ENCODE measurements around the gene SORCS1. TPM values are rescaled to one million over a fixed set of nuclear protein-coding genes. Genes with fewer than 3 reads are reported as not detected.

Gene SORCS1
- total RNA-seq, result 0.12 TPM

DNA sequence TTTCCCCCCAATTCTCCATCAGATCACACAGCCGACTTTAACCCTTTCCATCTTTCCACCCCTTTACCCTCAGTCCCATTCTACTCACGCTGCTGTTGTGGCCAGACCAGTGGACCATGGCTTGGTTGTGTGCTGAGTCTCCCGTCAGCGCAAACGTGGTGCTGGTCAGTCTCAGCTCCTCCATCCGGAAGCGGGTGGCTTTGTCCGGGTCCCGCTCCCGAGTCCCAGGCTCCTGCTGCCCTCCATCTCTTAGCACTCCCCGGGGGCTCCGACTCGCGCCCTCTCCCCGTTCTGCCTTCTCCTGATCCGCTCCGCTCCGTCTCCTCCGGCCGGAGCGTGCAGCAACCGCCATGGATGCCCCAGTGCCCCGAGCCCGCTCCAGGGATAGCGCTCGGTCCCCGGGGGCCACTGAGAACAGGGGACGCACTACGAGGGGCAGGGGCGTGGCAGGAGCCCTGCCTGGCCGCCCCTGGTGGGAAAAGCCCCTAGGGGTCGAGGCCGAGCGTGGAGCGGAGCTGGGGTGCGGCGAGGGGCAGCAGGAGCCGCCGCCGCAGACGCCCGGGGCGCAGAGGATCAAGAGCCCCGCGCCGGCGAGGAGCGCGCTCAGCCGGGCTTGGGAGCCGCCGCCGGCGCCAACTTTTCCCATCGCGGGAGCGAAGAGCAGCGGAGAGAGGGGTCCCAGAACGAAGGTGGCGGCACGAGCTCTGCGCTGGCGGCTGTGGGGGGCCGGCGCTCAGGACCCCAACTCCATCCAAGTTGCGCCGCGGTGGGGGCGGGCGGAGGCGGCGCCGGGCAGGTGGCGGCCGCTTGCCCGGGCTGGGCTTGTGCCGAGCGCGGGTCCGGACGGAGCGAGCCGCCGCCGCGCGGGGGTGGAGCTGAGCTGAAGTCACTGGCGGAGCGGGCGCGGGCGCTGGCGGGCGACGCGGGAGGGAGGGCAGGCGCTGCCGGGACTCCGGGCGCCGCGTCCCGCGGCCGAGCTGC, at the start of gene SORCS1:
Gene SORCS1 (minus strand): TSS at position 826 of the 981 bp plus-strand sequence.
- ATAC-seq, result no peak

DNA sequence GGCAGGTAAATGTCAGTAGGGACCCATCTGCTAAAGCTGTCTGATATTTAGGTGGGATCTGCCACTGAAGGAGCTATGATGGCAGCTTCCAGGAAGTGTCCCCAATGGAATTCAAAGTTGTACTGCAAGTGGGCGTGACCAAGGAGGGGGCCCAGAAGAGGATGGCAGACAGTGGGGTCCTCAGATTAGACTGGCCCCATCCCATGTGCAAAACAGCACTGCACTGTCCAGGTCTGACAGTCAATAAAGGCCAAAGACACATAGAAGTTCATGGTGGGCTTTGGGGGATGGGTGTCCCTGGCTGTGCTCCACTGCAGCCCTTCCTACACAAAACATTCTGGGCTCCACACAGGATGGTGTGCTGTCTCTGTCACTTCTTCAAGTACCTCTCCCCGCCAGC, 49.8 kb upstream of the SORCS1 start:
- ATAC-seq, result no peak

DNA sequence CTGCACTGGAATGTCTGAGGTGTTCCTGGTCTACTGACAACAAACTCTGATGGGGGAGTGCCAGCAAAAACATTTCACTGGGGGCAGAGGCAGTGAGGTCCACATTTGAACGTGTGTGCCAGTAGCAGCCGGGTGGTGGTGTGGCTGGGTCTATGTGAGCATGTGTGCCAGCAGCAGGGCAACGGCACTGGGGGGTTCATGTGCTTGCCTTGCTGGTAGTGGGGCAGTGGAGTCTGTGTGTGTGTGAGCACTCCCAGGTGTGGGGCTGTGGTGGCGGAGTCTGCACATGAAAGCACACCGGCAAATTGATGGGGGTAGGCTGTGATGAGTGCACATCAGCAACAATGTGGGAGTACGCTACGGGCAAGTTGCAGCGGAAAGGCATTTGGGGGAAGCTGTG, 49.4 kb upstream of the SORCS1 start:
- no peak for ATAC-seq

DNA sequence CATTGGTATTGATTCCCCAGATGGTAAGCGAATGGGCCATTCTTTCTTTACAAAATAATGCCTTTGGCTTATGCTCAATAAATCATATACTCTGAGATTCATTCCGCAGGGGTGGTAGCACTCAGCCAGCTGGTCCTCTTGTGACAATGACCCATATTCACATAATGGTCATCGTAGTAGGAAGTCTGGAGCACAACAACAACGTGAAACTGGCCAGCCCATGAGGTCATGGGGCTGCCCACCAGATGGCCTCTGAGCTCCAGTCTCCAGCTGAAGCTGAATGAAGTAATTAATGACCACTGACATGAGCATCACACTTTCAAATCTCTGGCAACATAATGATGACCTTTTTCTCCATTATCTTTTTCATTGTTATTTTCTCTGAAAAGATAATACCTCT, 42.3 kb upstream of the SORCS1 start:
- ATAC-seq, result no peak

DNA sequence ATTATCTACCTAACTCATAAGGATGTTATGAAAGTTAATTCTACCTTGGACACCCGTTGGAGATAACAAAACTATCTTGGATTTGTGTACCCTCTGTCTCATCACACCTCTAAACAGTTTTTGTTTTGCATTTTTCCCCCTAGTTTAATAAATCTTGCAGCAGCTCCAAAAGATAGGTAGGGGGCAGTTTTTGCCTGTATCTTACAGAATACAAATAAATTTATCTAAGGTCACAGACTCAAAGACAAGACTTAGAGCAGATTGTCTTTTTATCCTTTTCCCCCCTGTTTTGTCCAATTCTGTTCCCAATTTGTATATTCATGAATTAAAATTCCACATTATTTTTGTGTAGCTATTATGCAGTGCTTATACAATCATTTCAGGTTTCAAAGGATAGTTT, 5.0 kb upstream of the SORCS1 start:
- no peak for ATAC-seq

DNA sequence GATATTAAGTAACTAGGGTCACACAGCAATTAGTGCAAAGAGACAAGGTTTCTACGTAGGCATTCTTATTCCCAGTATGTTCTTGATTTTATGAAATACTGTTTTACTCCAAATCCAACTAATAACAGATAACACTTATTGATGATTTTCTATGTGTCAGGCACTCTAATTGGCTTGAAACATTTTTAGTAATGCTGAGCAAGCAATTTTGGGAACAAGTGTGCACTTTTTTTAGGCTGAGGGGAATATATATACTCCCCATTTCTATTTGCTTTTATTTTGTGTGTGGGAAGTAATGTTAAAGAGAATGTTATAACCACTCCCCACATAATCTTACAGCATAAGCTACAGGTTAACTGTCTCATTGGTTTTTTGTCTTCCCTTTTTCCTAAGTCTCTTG, 4.2 kb upstream of the SORCS1 start:
- no peak for ATAC-seq

DNA sequence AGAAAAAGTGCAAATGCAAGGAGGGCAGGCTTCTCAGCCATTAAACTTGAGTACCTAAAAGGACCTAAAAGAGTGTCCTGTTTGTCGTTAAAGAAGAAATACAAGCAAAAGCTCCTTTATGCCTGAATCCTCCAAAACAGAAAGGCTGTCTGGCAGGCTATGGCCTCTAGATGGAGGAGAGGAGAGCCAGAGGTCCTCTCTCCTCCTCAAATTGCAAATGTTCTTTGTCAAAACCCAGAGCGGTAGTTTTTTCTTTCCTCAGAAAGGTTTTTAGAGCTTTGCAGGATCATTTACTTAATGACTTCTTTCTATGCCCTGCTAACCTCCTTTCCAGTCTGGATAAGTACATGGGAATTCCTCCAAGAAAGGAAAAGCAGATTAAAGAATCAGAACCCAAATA, 1.9 kb upstream of the SORCS1 start:
- ATAC-seq, result no peak

DNA sequence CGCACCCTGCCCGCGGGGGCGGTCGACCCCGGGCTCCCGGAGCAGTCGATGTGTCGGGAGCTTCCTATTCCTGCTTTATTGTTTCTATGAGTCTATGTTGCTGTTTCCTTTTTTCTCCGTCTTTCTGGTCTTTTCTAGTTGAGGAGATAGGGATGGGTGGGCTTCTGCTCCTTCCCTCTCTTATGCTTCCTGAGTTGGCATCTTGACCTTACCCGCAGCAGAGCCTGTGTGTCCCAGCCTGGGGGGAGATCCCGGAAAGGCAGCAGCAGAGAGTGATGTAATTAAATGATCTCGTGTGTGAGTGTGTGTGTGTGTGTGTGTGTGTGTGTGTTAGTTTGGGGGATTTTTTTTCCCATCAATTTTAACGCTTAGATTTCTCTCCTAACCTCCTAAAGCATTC, 486 bp upstream of the SORCS1 start:
- ATAC-seq, result no peak

DNA sequence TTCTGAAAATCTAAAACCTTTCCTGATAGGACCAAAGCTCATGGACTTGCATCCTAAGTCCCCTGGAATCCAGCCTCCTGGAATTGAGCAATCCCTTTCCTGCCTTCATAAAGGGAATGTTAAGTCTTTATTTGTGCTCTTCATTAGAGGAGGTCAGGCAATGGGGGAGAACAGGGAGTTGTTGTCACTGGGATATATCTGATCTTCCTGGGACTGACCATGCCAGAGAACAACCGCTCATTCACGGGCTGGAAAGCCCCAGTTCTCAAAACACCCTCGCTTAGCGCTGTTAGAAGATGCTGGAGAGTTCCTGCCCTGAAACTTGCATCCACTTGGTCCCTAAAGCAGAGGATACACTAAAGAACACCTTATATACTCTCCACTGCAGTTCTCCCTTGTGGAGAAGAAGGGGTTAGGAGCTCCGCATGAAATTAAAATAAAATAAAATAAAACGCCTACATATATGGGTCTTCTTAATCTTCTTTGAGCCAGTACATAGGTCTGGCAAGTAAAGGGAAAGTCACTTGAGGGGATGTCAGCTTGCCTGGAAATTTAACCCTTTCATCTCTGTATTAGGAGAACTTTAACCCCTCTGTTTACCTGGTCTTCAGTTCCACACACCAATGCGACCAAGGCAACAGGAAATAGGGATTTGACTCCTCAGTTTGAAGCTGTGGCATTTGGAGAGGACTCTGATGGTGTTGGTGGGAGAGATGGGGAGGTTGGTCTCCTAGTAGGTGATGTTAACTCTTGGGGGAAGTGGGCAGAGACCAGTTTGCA, 1.2 kb downstream of the SORCS1 start:
- ATAC-seq, result no peak

DNA sequence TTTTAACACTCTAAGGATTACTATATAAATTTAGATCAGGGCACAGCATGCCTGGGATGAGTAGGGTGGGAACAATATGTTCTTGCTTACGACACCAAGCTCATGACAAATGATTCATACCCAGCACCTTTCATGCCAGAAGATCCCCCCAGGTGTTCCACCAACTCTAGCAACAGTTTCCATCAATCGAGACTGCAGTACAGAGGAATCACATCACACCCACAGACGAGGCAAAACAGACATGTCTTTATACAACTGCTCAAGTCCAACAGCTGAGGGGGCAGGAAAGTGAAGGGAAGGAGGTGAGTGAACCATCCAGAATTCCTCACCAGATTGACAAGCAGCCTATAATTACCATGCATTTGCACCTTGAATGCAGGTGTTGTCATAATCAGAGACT, 3.6 kb downstream of the SORCS1 start:
- ATAC-seq, result no peak

DNA sequence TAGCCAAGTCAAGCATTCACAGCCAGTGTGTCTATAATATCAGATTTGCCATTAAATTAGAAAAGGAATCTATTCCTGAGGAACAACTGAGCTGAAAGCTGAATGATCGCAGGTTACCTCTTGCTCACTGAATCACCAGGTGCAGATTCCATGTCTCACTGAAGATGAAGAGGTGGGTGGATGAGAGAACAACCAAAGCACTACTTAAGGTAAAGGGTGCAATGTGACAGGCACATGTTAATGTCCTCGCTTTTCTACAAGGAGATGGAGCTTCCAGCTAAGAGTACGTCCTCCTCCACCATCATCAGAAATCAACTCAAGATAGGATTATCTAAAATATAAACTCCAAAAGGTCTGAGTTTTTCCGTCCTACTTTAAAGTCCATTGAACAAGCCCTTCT, 4.6 kb downstream of the SORCS1 start:
- ATAC-seq, result no peak

DNA sequence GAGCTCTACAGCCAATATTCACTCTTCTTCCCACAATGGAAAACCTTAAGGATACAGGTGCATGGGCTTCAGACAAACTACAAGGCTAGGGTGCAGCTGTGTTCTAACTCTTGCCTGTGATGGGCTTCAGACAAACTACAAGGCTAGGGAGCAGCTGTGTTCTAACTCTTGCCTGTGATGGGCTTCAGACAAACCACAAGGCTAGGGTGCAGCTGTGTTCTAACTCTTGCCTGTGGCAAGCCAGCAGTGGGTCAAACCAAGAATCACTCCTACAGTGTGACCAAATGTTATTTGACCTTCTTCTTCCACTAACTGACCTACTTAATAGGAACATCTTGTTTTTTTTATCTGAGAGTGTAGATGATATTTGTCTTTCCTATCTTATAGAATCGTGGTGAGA, 7.4 kb downstream of the SORCS1 start:
- no peak for ATAC-seq

DNA sequence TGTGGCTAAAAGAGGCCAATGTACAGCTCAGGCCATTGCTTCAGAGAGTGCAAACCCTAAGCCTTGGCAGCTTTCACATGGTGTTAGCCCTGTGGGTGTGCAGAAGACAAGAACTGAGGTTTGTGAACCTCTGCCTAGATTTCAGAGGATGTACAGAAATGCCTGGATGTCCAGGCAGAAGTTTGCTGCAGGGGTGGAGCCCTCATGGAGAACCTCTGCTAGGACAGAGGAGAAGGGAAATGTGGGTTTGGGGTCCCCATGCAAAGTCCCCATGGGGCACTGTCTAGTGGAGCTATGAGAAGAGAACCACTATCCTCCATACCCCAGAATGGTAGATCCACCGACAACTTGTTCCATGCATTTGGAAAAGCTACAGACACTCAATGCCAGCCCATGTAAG, 12.4 kb downstream of the SORCS1 start:
- ATAC-seq, result no peak

DNA sequence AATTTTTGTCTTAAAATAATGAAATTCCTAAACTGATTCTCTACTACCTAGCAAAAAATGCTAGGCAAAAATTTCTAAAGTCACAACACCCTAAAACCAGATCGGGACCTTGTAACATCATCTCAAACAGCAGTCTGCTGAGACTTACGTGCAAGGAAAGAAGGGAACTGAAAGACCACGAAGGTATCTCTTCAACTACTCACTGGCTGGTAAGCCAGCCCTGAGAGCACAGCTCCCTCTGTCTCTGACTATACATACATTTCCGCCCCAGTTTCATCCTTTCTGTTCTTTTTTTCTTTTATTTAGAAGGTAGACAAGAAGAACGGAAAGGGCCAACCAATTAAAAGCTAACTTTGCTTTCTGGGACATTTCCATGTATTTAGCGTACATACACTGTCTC, 15.6 kb downstream of the SORCS1 start:
- no peak for ATAC-seq

DNA sequence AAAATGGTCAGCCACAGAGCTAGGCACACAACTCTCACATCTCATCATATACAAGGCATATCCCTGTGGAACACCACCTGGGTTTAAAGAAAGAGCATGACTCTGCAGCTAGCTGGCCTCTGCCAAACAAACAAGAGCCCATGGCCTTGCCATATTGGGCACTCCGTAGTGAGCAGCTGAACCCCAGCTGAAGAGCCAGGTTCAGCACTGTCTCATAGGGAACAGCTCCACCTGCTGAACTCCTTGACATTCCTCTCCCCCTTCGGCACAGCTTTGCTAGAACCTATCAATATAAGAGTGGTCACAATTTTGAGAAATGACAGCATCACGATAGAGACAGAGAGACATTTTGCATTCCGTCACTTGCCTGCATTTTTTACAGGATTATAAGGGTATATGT, 20.0 kb downstream of the SORCS1 start:
- ATAC-seq, result no peak

DNA sequence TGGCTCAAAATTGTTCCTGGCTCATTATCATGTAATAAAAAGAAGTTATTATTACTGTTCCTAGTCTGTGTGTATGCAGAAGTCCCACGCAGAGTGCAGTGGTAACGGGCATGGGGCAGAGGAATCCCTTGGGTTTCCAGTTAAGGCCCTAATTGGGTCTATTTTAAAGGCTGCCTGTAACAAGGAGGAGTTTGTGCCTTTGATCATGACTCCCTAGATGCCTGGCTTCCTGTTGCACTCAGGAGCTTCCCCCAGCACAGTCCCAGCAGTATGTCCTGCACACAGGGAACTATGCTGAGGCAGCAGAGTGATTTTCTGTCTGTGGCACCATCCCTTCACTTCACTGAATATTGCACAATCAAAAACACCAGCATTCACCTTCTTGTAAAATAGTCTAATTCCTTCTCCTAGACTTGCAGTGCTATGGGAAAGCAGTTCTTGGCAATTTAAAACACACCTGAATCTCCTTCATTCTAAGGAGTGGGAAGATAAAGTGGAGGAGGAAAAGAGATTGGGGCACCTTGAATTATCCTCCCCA, 22.9 kb downstream of the SORCS1 start:
- no peak for ATAC-seq

DNA sequence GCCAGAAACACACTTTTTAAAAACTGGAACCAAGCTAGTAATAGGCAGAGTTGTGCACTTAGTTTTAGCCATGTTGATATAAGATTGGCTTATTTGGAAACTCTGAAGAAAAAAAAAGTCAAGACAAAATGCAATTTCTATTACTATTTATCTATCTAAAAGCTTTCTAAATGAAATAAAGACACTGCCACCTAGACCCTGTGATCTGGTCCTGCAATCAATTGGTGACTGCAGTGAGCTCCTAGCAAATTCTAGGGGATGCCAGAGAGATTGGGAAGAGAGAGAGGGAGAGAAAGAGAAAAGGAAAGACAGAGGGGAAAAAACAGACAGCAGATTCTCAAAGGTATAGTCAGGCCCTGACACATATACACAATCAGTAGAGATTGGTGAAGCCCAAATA, 25.3 kb downstream of the SORCS1 start:
- no peak for ATAC-seq

DNA sequence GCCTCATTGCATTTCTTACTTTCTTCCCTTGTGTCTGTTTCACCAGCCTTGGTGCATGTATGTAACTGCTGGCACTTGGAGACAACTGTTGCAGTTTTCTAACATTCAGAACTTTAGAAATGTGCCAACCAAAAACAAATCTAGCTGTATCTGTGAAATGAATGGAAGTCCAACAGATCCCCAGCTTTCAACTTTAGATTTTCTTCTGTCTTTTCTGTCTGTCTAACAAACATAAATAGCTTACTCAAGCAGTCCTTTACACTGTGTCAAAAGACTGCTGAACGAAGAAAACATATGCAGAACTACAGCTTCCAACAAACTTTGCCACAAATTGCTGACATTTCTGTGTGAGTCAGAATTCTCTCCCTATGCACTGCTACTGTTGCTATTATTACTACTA, 30.9 kb downstream of the SORCS1 start:
- no peak for ATAC-seq

DNA sequence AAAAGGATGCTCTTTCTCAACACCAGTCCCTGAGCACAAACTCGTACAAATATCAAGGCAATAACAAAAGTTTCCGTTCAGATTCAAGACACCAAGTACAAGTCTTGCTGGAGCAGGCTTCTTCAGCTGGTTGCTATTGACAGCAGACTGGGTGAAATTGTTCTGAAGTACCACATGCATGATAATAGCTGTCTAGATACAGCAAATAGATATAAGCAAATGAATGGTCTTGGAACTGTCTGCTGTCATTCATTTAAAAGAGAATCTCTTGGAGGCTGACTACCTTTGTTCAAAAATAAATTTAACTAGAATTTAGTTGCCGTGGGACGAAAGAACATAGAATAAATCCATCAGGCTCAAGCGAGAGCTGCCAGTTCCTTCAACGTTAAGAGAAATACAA, 35.5 kb downstream of the SORCS1 start:
- ATAC-seq, result no peak

DNA sequence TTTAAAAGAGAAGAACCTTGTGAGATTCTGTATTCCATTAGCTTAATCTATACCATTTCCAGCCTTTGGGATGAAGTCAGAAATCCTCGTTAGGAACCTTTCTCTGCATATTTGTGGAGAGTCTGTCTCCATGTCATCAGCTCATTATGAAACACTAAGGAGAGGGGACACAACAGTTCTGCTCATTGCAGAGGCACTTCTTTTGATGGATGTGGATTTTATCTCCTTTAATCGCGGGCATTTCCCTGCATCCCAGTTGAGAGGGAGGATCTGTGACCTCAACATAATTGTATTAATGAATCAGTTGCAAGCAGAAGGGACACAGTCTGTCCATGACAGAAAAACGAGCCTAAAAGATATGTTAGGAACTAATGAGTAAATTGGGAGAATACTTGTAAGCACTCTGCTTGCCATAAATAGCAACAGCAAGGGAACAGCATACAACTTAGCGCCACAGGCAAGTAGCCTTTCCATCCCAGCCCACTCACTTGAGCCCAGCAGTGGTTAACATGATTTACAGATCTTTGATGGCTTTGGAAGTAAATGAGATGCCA, 37.9 kb downstream of the SORCS1 start:
- ATAC-seq, result no peak

DNA sequence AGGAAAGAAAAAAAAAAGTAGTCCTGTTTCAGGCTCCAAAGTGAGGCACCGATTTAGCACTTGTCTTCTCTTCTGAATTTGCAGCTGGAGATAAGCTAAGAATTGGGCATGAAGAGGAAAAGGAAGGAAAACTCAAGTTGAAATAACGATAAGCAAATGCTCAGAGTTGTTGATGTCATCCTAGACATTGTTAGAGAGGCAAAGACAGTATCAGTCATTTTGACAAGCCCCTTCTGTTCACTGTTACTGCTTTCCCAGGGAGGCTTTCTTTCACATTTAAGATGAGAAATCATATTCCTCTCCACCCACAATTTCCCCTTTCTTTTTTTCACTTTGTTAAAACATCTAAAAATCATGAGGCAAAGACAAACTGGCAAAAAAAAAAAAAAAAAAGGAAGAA, 41.8 kb downstream of the SORCS1 start:
- ATAC-seq, result no peak

DNA sequence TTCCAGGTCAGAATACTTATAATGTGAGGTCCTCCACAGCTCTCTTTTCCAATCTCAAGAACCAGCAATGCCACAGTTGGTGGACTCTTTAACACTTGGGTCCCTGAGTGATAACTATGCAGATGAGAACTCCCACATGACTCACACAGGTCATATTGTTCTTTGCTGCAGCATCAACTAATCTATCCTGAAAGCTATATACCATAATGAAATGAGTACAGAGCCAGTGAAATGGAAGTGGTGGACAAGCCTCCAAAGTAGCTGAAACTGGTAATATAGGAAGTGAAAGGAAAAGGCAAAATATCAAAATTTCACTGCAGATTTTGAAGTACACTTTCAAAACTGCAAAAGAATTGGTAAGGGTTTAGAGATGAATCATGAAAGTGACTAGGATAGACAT, 45.6 kb downstream of the SORCS1 start:
- ATAC-seq, result no peak

DNA sequence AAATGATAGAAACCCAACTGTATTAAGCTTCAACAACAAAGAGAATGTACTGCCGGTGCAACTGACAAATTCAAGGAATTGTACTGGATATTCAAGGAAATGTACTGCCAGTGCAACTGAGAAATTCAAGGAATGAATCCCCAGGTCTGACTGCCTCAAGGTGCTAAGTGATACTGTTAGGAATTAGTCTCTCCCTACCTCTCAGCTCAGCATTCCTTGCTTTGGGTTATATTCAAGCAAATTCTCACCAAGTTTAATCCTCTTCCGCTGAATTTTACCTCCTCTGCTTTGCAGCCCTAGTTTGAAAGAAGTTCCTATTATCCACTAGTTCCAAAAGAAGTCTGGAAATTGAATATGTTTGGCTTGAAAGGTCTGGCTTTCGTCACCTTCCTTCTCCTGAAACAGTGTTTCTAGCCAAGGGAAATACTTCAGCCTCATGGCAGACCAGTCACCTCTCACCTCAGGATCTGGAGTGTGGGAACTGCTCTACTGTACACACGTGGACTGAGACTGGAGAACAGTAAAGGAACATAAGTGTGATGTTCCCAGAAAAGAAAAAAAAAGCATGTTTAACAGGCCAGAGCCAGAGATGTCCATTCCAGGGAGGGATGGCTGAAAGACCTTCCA, 60.4 kb downstream of the SORCS1 start:
- ATAC-seq, result no peak

All from esophagus mucosa (tissue), 1 donor.